ENCODE measurements around the gene ANKLE1.
"Not testable (repeated sequence)": the region's sequence is repeated elsewhere in the genome, so short reads cannot be mapped to it uniquely, and the experiment has no call there.

ANKLE1 gene

GRCh38 chr19:17279436-17279835 lies 2.3 kb upstream of the ANKLE1 start:
- no peak for DNase-seq (ENCODE audit: low read depth in 2 of 3, low spot score in 2 of 3)

GRCh38 chr19:17282488-17283125 lies 906 bp downstream of the ANKLE1 start:
- DNase-seq (ENCODE audit: low read depth in 2 of 3, low spot score in 2 of 3): peak; percentile 60 to 72 (median 71)

GRCh38 chr19:17283504-17283996 lies 1.8 kb downstream of the ANKLE1 start:
- no peak for DNase-seq (ENCODE audit: low read depth in 2 of 3, low spot score in 2 of 3)

GRCh38 chr19:17285415-17286135 lies 3.9 kb downstream of the ANKLE1 start:
- no peak for DNase-seq (ENCODE audit: low read depth in 2 of 3, low spot score in 2 of 3)

GRCh38 chr19:17286263-17286662 lies 4.6 kb downstream of the ANKLE1 start:
- DNase-seq (ENCODE audit: low read depth in 2 of 3, low spot score in 2 of 3): no peak

- no peak for DNase-seq (ENCODE audit: low read depth in 2 of 3, low spot score in 2 of 3)
Measured at GRCh38 chr19:17286752-17287151, 5.1 kb downstream of the ANKLE1 start.

GRCh38 chr19:17289489-17289888 lies 7.8 kb downstream of the ANKLE1 start:
- DNase-seq (ENCODE audit: low read depth in 2 of 3, low spot score in 2 of 3): peak in 1 of 3 experiments; percentile 40

- DNase-seq (ENCODE audit: low read depth in 2 of 3, low spot score in 2 of 3): peak in 2 of 3 experiments; percentile 66 to 81
Measured at GRCh38 chr19:17292301-17293074, 10.8 kb downstream of the ANKLE1 start.

GRCh38 chr19:17293605-17294004 lies 11.9 kb downstream of the ANKLE1 start:
- no peak for DNase-seq (ENCODE audit: low read depth in 2 of 3, low spot score in 2 of 3)

- peak; percentile 42 to 50 (median 47) for DNase-seq (ENCODE audit: low read depth in 2 of 3, low spot score in 2 of 3)
Measured at GRCh38 chr19:17294051-17294891, 12.6 kb downstream of the ANKLE1 start.

GRCh38 chr19:17295551-17295950 lies 13.8 kb downstream of the ANKLE1 start:
- DNase-seq (ENCODE audit: low read depth in 2 of 3, low spot score in 2 of 3): not testable (repeated sequence)

- no peak for DNase-seq (ENCODE audit: low read depth in 2 of 3, low spot score in 2 of 3)
Measured at GRCh38 chr19:17296273-17296672, 14.6 kb downstream of the ANKLE1 start.

GRCh38 chr19:17296976-17297375 lies 15.3 kb downstream of the ANKLE1 start:
- no peak for DNase-seq (ENCODE audit: low read depth in 2 of 3, low spot score in 2 of 3)

- DNase-seq (ENCODE audit: low read depth in 2 of 3, low spot score in 2 of 3): no peak
Measured at GRCh38 chr19:17300992-17301619, 19.4 kb downstream of the ANKLE1 start.

- DNase-seq (ENCODE audit: low read depth in 2 of 3, low spot score in 2 of 3): no peak
Measured at GRCh38 chr19:17302391-17303166, 20.9 kb downstream of the ANKLE1 start.

- peak; percentile 85 to 86 (median 86) for DNase-seq (ENCODE audit: low read depth in 2 of 3, low spot score in 2 of 3)
Measured at GRCh38 chr19:17303167-17303939, 21.7 kb downstream of the ANKLE1 start, which contains the start of gene ABHD8. Gene ABHD8 (minus strand): TSS chr19:17303425. CDS start chr19:17301616, 1,809 bp downstream.

- no peak for DNase-seq (ENCODE audit: low read depth in 2 of 3, low spot score in 2 of 3)
Measured at GRCh38 chr19:17303940-17304267, 22.2 kb downstream of the ANKLE1 start.

GRCh38 chr19:17304386-17305215 lies 22.9 kb downstream of the ANKLE1 start:
- DNase-seq (ENCODE audit: low read depth in 2 of 3, low spot score in 2 of 3): no peak

Measured in activated CD8-positive, alpha-beta memory T cell treated with anti-CD3 and anti-CD28 coated beads for 48 hours (primary cell).